ENCODE measurements around the gene RABGAP1L. TPM values are rescaled to one million over a fixed set of nuclear protein-coding genes. Genes with fewer than 3 reads are reported as not detected.

The RABGAP1L gene
- total and polyA plus RNA-seq, 2 donors from 2014 or later: 16.2 to 48.5 TPM

GRCh38 chr1:175002910-175003517 is 843.7 kb downstream of the RABGAP1L start:
- DNase-seq: no peak
- no peak for TF ChIP-seq CTCF (IDR thresholded peaks at IDR 0.05; ENCODE audit: borderline replicate concordance, extremely low read depth, insufficient read depth)
- Histone ChIP-seq H3K27ac (ENCODE audit: low read depth in 2 of 2, low read length in 2 of 2) (no peak overlapping the region), H3K4me1 (ENCODE audit: control insufficient read depth in 2 of 3, insufficient read depth in 2 of 3, low read depth in 1 of 3, low read length in 3 of 3) (peaks cover 0 to 3% (median 3%) of the 10 kb centered on the region in 3 donors), H3K36me3 (ENCODE audit: control insufficient read depth in 2 of 3, insufficient read depth in 3 of 3, low read length in 3 of 3) (peaks cover 2 to 10% (median 4%) of the 10 kb centered on the region in 3 donors), H3K9ac (ENCODE audit: low read length in 3 of 3) (no peak overlapping the region), H3K4me3 (ENCODE audit: low read length in 3 of 3) (no peak overlapping the region), H3K27me3 (ENCODE audit: control insufficient read depth, insufficient read depth, low read length) (no peaks in the 10 kb centered on the region), H3K9me3 (ENCODE audit: control insufficient read depth in 2 of 3, insufficient read depth in 1 of 3, low read length in 3 of 3) (no peaks in the 10 kb centered on the region)
- intact Hi-C loops (cut with DNase I): no loop called here
- no peak for FAIRE-seq

- intact Hi-C loops (cut with DNase I): no loop called here
- no peak for TF ChIP-seq CTCF (IDR thresholded peaks at IDR 0.05; ENCODE audit: borderline replicate concordance, extremely low read depth, insufficient read depth)
- Histone ChIP-seq H3K9me3 (ENCODE audit: control insufficient read depth in 2 of 3, insufficient read depth in 1 of 3, low read length in 3 of 3) (no peaks in the 10 kb centered on the region), H3K27me3 (ENCODE audit: control insufficient read depth, insufficient read depth, low read length) (no peaks in the 10 kb centered on the region), H3K4me1 (ENCODE audit: control insufficient read depth in 2 of 3, insufficient read depth in 2 of 3, low read depth in 1 of 3, low read length in 3 of 3) (peaks cover 0 to 3% (median 3%) of the 10 kb centered on the region in 3 donors), H3K36me3 (ENCODE audit: control insufficient read depth in 2 of 3, insufficient read depth in 3 of 3, low read length in 3 of 3) (peaks cover 6 to 15% (median 7%) of the 10 kb centered on the region in 3 donors), H3K27ac (ENCODE audit: low read depth in 2 of 2, low read length in 2 of 2) (no peak overlapping the region), H3K4me3 (ENCODE audit: low read length in 3 of 3) (no peak overlapping the region), H3K9ac (ENCODE audit: low read length in 3 of 3) (no peak overlapping the region)
- DNase-seq (no peak), FAIRE-seq (no peak)
Observed at GRCh38 chr1:175003521-175003920, 844.2 kb downstream of the RABGAP1L start.

- no peak for TF ChIP-seq CTCF (IDR thresholded peaks at IDR 0.05; ENCODE audit: borderline replicate concordance, extremely low read depth, insufficient read depth)
- H3K9me3 ChIP-seq (ENCODE audit: control insufficient read depth in 2 of 3, insufficient read depth in 1 of 3, low read length in 3 of 3): no peaks in the 10 kb centered on the region
- no peak overlapping the region for H3K4me3 ChIP-seq (ENCODE audit: low read length in 3 of 3)
- no peaks in the 10 kb centered on the region for H3K27me3 ChIP-seq (ENCODE audit: control insufficient read depth, insufficient read depth, low read length)
- H3K9ac ChIP-seq (ENCODE audit: low read length in 3 of 3): no peak overlapping the region
- FAIRE-seq (no peak), DNase-seq (no peak)
- peaks cover 0 to 3% (median 3%) of the 10 kb centered on the region in 3 donors for H3K4me1 ChIP-seq (ENCODE audit: control insufficient read depth in 2 of 3, insufficient read depth in 2 of 3, low read depth in 1 of 3, low read length in 3 of 3)
- peaks cover 6 to 18% (median 11%) of the 10 kb centered on the region in 3 donors for H3K36me3 ChIP-seq (ENCODE audit: control insufficient read depth in 2 of 3, insufficient read depth in 3 of 3, low read length in 3 of 3)
- intact Hi-C loops (cut with DNase I): no loop called here
- no peak overlapping the region for H3K27ac ChIP-seq (ENCODE audit: low read depth in 2 of 2, low read length in 2 of 2)
Observed at GRCh38 chr1:175005085-175005783, 845.9 kb downstream of the RABGAP1L start.
